ENCODE results near the gene CUTC.
"Not testable (repeated sequence)": the region's sequence is repeated elsewhere in the genome, so short reads cannot be mapped to it uniquely, and the experiment has no call there.

CUTC gene

DNA sequence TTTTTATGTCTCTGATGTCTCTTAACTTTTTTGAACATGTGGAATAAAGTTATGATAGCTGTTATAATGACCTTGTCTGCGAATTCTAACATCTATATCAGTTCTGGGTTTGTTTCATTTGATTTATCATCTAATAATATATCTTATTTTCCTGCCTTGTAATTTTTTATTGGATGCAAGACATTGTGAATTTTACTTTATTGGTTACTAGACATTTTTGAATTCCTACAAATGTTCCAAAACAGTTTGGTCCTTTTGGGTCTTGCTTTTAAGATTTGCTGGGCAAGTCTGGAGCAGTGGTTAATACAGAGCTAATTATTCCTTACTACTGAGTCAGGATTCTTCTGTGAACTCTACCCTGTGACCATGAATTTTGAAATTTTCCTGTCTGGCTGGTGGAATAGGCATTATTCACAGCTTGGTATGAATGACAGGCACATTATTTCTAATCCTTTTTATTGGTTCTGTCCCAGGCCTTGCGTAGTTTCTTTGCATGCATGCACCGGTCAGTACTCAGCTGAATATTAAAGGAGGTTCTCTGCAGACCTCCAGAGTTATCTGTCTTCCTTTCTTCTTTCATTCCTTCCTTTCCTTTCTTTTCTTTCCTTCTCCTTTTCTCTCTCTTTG, 9.0 kb downstream of the CUTC start:
- in situ Hi-C loops (cut with HindIII; ENCODE audit: low sequenced_read_pairs): loop anchor here (5.0 kb wide), 1 partner anchor 91 kb away; no protein-coding TSS in a partner anchor

DNA sequence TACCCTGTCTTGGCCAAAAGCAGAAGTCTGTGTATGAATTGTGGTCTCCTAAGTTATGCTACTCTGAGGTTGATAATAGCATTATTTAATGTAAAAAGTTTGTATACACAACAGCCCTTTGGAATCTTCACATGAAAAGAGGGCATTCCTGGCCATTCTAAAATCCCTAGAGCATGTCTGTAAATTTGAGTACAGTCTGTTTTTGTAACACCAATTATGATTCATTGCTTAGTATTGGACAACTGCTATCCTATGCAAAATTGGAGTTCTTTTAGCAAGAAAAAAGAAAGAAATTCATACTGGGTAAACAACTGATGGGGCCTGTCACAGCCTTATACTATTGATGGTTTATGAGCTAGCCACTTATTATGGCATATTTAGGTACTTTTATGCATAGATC, 10.2 kb downstream of the CUTC start:
- in situ Hi-C loops (cut with HindIII; ENCODE audit: low sequenced_read_pairs): loop anchor here (5.0 kb wide), 1 partner anchor 90 kb away; no protein-coding TSS in a partner anchor

DNA sequence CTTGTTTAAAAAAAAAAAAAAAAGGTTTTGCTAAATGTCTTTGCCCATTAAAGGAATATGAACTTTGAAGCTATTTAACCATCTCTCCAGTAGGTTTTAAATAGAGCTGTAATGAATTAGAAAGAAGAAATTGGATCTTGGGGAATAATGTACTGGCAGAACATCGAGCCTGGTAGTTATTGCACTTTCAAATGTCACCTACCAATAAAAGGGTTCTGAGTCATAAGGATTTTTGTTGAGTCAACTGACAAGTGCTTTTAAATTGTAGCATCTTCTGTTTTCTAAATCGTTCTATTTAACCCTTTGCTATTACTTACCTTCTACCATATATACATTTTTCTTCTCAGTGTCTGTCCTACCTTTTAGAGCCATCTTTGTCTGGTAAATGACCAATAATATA, 10.7 kb downstream of the CUTC start:
- in situ Hi-C loops (cut with HindIII; ENCODE audit: low sequenced_read_pairs): loop anchor here (5.0 kb wide), 1 partner anchor 90 kb away; no protein-coding TSS in a partner anchor

DNA sequence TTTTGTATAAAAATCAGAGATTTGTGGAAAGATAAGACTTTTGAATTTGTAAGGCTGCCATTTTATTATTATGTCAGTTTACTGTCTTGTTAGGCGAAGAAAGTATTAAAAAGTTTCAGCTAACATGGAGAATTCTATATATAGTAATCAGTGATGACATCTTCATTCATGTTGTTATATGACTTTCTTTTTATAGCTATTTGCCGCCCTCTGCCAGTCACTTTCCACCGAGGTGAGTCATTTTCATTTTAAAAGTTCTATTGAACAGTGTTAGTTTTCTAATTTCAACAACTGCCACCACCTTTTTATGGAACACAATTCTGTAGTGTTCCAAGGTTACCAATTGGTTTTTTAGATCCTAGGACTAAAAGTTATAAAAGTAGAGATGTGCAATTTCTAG, 11.8 kb downstream of the CUTC start:
- in situ Hi-C loops (cut with HindIII; ENCODE audit: low sequenced_read_pairs): loop anchor here (5.0 kb wide), 1 partner anchor 88 kb away; no protein-coding TSS in a partner anchor

DNA sequence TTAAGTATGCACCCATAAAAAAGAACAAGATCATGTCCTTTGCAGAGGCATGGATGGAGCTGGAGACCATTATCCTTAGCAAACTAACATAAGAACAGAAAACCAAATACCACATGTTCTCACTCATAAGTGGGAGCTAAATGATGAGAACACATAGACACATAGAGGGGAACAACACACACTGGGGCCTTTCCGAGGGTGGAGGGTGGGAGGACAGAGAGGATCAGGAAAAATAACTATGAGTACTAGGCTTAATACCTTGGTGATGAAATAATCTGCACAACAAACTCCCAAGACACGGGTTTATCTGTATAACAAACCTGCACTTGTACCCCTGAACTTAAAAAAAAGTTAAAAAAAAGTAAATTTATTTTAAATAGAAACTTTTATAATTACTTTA, 14.1 kb downstream of the CUTC start:
- in situ Hi-C loops (cut with HindIII; ENCODE audit: low sequenced_read_pairs): not testable (repeated sequence)

DNA sequence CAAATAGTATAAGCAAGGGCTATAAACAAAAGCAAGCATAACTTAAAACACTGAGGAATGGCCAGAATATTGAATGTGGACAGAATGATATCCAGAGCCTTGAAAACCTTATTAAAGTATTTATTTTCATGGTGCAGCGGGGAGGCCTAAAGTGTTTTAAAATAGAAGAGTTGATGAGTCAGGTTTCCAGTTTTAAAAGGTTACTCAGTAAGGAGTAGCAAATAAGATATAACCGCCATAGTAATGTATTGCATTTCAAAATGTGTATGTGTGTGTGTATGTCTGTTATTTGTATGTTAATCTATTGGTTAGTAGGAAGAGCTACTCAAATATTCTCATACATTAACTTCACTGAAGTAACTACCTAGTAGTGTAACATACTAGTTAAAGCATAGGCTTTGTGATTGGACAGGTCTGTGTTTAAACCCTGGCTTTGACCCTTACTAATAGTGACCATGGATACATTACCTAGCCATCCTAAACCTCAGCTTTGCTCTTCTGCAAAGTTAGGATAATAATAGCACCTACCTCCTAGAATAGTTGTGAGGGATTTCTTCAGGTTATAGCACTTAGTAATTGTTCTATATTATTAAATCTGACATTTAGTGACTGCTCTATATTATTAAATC, 16.9 kb downstream of the CUTC start:
- in situ Hi-C loops (cut with HindIII; ENCODE audit: low sequenced_read_pairs): no loop called here

DNA sequence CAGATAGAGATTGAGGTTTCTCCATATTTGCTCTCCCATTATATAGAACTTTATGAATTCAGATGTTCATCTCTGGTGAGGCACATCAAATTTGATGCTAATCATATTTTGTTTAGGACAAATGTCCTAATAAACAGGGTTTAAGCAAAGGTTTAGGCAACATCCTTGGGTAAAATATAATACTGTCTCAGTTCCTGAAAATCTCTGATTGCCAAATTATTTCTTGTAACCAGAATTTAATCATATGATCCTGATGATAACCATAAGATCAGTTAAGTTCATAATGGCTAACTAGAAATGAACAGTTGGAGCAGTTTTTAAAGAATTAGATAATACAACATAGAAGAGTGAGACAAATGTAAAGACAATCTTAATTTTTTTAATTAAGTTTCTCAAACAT, 18.6 kb downstream of the CUTC start:
- in situ Hi-C loops (cut with HindIII; ENCODE audit: low sequenced_read_pairs): no loop called here

DNA sequence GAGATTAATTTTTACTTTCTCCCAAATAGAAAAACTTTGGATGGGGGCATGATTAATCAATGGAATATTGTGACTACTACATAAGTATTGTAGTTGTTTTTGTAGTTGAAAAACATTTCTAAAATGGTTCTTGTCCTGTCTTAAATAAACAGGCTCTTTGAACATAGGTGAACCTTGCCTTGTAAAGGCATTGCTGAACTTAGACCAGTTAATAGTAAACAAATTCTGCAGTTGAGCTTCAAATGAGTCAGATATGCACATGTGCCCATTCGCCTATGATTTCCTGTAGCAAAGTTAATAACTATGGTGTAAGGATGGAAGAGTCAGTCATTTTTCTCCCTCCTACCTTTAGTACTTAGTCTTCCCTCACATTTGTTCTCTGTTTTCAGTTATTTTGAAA, 22.6 kb downstream of the CUTC start:
- in situ Hi-C loops (cut with HindIII; ENCODE audit: low sequenced_read_pairs): loop anchor here (5.0 kb wide), 1 partner anchor 43 kb away; no protein-coding TSS in a partner anchor

DNA sequence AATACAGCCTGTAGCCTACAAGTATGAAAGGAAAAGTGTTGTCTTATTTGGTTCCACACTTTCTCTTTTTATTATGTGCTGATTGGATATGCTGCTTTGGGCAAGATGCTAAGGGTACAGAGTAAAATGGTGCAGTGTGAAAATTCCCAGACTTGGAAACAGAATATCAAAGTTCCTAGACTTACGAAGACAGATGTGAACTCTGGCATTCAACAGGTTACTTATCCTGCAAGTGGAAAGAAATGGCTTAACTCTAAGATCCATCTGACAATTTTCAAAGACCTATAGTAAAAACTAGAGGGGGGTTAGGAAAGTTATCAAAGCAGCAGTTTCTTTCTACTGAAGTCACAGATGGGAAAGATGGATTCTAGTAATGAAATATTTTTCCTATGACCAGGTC, 24.1 kb downstream of the CUTC start:
- in situ Hi-C loops (cut with HindIII; ENCODE audit: low sequenced_read_pairs): loop anchor here (5.0 kb wide), 1 partner anchor 41 kb away; no protein-coding TSS in a partner anchor

DNA sequence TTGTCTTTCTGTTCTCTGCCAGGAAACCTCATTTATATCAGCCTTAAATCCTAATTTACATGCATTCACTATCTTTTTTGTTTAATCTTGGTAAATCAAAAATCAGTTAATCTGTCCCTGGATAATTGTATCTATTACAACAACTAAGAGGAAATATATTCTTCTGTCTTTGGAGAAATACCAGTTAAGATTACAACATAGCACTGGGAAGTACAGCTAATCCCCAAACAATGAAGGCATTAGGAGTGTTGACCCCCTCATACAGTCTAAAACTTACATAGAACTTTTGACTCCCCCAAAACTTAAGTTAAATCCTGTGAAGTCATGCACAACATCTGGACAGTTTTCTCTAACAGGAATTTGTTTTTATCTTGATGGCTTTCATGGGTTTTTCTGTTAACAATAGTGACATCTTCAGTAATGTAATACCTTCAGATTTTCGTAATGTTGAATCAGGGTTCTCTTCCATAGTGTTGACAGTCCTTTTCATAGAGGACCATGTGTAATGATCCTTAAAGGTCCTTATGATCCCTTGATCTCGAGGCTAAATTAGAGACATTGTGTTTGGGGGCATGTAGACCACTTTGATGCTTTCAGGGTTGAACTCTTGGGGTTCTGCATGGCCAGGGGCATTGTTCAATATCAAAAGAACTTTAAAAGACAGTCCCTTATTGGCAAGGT, 26.3 kb downstream of the CUTC start:
- in situ Hi-C loops (cut with HindIII; ENCODE audit: low sequenced_read_pairs): loop anchor here (5.0 kb wide), 1 partner anchor 39 kb away; no protein-coding TSS in a partner anchor

DNA sequence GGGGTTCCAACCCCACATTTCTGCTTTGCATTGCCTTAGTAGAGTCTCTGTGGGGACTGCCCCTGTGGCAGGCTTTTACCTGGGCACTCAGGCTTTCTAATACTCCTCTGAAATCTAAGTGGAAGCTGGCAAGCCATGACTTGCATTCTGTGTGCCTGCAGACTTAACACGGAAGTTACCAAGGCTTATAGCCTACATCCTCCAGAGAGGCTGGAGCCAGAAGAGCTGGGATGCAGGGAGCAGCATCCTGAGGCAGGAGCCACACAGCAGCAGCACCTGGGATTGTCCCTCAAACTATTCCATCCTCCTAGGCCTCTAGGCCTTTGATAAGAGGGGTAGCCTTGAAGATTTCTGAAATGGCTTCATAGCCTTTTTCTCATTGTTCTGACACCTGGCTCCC, 28.3 kb downstream of the CUTC start:
- in situ Hi-C loops (cut with HindIII; ENCODE audit: low sequenced_read_pairs): no loop called here

DNA sequence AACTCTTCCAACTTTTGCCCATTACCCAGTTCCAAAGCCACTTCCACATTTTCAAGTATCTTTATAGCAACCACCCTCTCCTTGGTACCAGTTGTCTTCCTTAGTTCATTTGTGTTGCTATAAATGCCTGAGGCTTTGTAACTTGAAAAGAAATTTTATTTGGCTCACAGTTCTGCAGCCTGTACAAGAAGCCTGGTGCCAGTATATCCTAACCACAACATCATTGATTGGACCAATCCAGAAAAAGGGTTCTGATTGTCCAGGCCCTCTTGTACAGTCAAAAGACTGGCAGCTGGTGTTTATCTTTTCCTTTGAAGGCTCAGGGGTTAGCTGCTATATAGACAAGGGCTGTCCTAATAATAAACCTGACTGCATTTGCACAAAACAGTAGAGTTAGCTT, 29.3 kb downstream of the CUTC start:
- in situ Hi-C loops (cut with HindIII; ENCODE audit: low sequenced_read_pairs): no loop called here

DNA sequence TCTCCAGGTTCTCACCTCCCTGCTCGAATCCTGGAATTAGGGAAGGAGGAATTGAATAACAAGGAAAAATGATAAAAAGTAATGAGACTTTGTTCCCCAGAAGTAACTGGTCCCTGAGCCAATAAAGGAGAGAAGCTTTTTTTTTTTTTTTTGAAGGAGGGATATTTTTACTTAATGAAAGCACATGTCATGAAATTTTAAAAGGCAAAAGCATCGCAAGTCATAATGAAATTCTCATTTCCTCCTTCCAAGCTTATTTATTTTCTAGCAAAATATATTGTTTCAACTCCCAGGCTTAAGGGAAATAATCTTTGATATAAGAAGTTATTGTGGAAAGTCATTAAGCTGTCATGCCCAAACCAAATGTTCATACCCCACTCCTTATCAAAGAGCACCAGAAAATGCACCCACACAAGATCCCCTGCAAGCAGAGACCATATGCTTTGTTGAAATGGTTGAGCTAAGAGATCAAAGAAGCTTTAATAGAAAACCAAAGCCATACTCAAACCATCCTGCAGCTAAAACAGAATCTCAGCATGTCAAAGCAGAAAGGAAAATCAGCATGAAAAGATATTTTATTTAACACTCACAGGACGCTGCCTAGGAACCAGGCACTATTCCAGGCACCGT, 33.8 kb downstream of the CUTC start:
- in situ Hi-C loops (cut with HindIII; ENCODE audit: low sequenced_read_pairs): no loop called here

DNA sequence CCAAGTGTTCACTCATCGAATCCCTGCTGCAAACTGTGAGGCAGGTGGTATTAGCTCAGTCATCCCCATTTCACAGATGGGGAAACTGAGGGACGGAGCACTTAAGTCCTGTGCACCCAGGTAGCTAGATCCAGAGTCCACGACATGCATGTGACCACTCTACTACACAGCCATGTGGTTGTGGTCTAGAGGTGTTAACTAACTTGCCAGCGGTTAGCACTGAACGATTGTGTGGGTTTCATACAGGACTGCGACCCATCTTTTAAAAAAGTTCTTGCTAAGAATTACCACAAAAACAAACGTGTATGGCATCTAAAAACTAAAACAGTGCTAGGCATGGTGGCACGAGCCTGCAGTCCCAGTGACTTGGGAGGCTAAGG, 34.3 kb downstream of the CUTC start:
- in situ Hi-C loops (cut with HindIII; ENCODE audit: low sequenced_read_pairs): no loop called here

DNA sequence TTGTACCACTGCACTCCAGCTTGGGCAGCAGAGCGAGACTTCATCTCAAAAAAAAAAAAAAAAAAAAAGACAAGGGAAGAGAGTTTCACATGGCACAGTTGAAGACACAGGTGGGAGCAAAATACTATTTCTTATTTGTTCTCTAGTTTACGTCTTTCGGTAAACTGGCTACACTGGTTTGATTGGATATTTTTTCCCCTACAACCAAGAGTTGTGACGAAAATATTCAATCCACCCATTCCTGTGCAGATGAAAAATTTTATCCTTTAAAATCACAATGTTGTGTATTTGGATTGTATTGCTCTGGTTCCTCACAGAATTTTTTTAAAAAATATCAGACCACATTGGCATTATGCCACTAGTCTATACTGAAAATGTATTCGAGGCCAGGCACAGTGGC, 35.9 kb downstream of the CUTC start:
- in situ Hi-C loops (cut with HindIII; ENCODE audit: low sequenced_read_pairs): no loop called here

DNA sequence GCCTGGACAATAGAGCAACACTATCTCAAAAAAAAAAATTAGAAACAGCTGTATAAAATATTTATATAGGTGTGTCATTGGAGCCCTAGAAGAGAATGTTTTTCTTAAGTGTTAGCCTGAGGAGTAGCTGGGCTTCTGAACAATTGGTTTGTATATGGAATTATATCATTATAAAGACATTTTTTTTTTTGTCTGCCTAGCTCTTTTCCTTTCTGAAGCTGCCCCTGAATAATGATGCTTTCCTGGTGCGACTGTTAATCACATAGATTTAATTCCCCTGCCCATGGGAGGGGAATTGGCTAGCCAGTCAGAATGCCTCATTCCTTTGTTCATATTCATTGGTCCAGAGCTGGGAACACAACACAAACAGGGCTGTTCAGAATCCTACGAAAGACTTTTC, 36.5 kb downstream of the CUTC start:
- in situ Hi-C loops (cut with HindIII; ENCODE audit: low sequenced_read_pairs): no loop called here

DNA sequence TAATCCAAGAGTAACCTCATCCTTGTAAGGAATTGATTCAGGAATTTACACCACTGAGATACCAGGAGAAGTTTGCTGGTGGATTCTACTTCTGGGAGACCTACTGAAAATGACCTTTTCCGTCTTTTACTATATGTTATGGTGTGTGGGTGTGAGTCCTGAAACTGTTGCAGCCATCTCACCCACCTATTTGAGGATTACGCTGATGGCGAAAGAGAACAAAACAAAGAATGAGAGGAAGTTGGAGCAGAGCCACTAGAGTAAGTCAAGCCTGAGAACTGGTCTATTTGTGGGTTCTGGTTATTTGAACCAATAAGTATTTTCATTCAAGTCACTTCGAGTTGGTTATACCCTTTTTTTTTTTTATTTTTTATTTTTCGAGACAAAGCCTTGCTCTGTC, 37.7 kb downstream of the CUTC start:
- in situ Hi-C loops (cut with HindIII; ENCODE audit: low sequenced_read_pairs): no loop called here

DNA sequence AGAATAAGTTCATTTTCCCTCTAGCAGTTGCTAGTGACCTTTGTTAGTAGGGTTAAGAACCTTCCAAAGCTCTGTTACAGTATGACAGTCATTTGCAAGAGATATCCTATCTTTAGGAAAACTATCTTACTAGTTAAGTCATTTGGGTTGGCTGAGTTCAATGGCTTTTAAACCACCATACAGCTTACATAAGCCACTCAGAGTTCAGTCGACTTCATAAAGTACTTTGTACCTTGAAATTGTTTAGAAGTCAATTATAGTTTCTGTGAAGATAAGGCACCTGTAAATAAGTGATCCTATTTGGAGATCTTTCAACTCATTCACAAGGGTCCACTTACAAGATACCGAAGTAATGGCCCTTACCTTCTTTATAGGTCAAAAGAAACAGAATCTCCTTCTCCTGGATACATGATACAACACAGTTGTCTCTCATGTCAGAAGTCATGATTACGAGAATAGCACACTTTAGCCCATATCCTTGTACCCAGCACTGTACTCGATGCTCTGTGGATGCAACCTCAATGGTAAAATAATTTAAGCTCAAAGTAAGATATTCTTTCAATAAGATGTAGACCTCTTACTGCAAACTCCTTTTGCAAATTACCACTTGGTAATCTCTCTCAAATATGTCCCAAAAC, 38.5 kb downstream of the CUTC start:
- in situ Hi-C loops (cut with HindIII; ENCODE audit: low sequenced_read_pairs): no loop called here

DNA sequence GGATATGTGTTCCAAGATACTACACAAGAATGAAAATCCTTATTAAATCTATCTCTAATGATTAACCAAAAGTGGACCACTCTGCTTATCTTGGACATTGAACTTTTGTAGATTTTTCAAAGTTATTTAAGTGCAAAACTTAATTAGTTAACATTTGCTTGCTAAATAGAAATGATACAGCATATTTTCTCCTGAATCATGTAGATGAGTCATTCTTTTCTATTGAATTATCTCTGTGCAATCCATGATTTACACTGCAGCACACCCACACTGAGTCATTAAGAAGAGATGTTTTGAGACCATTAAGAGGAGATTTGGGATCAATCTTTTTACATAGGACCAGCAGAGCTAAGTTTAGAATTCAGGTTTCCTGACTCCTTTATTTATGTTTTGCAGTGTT, 43.8 kb downstream of the CUTC start:
- in situ Hi-C loops (cut with HindIII; ENCODE audit: low sequenced_read_pairs): no loop called here

DNA sequence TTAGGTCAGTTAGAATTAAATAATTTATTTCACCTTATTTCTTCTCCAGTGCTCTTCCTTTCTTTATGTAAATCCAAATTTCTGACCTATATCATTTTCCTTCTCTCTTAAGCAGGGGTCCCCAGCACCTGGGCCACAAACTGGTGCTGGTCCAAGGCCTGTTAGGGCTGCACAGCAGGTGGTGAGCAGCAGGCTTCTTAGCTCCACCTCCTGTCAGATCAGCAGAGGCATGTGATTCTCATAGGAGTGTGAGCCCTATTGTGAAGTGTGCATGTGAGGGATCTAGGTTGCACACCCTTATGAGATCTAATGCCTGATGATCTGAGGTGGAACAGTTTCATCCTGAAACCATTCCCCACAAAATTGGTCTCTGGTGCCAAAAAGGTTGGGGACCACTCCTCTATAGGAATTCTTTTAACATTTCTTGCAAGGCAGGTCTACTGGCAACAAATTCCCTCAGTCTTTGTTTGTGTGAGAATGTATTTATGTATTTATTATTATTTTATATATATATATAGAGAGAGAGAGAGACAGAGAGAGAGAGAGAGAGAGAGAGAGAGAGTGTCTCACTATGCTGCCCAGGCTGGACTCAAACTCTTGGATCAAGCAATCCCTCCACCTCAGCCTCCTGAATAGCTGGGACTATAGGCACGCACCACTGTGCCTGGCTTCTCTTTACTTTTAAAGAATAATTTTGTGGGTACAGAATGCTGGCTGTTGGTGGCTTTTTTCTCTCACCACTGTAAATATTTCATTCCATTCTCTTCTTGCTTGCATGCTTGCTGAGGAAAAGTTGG, 46.1 kb downstream of the CUTC start:
- in situ Hi-C loops (cut with HindIII; ENCODE audit: low sequenced_read_pairs): no loop called here

Measured in endothelial cell of hepatic sinusoid (primary cell).